ENCODE results near the gene CTAGE15.
"Not testable (repeated sequence)": the region's sequence is repeated elsewhere in the genome, so short reads cannot be mapped to it uniquely, and the experiment has no call there.

Gene CTAGE15
- 0 to 0.42 (median 0) reads per million in 9 experiments for total RNA-seq

- H3K4me3 Mint-ChIP-seq; ATAC-seq (replicated peaks); H3K9me3 Mint-ChIP-seq; DNase-seq; H3K27ac Mint-ChIP-seq; H3K36me3 Mint-ChIP-seq (ENCODE audit: insufficient read depth); H3K4me1 Mint-ChIP-seq (ENCODE audit: low read depth in 2 of 2); H3K27me3 Mint-ChIP-seq: not testable (repeated sequence)
Observed at GRCh38 chr7:143571501-143571900, at the start of gene CTAGE15. CTAGE15 (plus strand) TSS chr7:143571801; CDS start chr7:143571818, 17 bp downstream.

DNA sequence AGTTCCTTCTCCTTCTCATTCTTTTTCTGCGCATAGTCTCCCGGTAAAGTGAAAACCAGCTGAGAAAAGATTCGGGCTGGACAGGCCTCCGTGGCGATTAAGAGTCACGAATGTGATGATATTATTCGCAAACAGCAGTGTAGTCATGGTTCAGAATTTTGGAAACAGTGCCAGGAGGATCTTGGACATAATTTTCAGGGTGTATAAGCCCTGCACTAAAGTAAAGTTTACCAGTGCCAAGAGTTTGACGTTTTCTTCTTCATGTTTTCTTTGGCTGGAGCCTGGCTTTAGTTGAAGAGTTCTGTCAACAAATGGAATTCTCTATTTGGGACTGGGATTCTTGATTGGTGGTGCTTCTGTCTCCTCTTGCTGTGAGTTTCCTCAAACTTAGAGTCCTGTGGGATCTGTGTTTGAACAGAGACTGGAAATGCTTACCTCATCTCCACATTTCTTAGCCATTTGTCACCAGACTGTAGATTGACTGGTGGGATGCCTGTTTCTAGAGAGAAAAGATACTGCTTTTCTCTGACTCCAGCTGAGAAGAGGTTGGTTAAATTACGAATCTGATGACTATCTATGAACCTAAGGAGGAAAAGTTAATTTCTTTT lies 49.2 kb upstream of the CTAGE15 start:
- DNase-seq; ATAC-seq (replicated peaks); H3K27ac Mint-ChIP-seq; H3K9me3 Mint-ChIP-seq; H3K4me1 Mint-ChIP-seq (ENCODE audit: low read depth in 2 of 2); H3K4me3 Mint-ChIP-seq; H3K36me3 Mint-ChIP-seq (ENCODE audit: insufficient read depth): not testable (repeated sequence)
- peaks cover 32 to 36% of the 10 kb centered on the region in 2 donors for H3K27me3 Mint-ChIP-seq

DNA sequence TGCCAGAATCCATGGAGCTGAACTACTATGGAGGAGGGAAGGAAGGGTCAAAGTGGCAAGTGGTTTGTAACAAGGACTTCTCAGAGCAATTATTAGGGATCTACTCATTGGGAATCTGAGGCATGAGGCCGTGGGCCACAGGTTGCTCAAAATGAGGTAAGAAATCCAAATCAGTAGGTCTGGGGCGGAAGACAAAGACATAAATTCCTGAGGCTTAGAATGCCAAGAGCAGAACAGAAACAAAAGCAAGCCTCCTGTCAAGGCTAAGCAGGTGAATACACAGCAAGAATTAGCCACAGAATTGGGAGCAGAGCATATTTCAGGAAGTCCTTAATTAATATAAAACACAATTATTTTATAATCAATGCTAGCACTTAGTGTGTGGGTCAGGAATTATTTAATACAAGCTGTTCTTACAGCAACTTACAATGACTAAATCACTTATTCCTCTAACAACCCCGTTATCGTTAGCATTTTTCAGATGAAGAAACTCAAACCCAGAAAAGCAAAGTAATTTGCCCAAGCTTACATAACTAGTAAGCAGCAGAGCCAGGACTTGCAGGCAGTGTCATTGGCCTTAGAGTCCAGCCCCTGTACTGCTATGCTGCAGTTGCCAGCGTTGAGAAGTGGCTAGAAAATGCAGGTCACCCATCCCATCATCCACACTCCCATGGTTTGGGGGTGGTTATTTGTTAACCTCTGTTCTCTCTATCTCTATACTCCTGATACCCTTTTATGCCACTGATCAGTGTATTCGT lies 40.3 kb upstream of the CTAGE15 start:
- ATAC-seq (replicated peaks); H3K9me3 Mint-ChIP-seq; H3K27me3 Mint-ChIP-seq; H3K4me1 Mint-ChIP-seq (ENCODE audit: low read depth in 2 of 2); DNase-seq; H3K27ac Mint-ChIP-seq; H3K36me3 Mint-ChIP-seq (ENCODE audit: insufficient read depth); H3K4me3 Mint-ChIP-seq: not testable (repeated sequence)

- not testable (repeated sequence) for H3K27ac Mint-ChIP-seq; H3K4me1 Mint-ChIP-seq (ENCODE audit: low read depth in 2 of 2); H3K4me3 Mint-ChIP-seq; H3K27me3 Mint-ChIP-seq; DNase-seq; ATAC-seq (replicated peaks); H3K36me3 Mint-ChIP-seq (ENCODE audit: insufficient read depth); H3K9me3 Mint-ChIP-seq
Observed at GRCh38 chr7:143531932-143532331, 39.7 kb upstream of the CTAGE15 start.

DNA sequence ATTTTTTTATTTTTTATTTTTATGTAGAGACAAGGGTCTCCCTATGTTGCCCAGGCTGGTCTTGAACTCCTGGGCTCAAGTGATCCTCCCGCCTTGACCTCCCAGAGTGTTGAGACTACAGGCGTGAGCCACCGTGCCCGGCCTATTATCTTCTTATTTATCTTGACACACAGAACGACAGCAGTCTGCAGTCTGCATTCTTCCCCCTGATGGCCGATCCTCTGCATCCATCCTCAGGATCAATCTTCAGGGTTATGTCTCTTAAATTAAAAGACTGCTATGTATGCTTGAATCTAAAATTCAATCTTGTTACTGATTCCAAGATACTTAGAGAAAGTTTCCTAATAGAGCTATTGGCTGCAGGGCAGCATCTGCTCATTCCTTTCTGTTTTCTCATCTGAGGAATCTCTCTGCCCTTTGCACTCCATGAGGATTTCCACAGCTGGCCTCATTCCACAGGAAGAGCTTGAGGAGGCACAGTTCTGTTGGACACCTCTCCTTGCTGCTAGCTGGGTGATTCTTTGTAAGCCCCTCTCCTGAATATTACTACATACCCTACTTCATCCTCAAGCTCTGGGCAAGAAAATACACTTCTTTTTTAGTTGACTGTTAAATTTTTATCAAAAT lies 38.3 kb upstream of the CTAGE15 start:
- not testable (repeated sequence) for H3K27ac Mint-ChIP-seq; H3K4me3 Mint-ChIP-seq; ATAC-seq (replicated peaks); H3K9me3 Mint-ChIP-seq; H3K27me3 Mint-ChIP-seq; DNase-seq; H3K4me1 Mint-ChIP-seq (ENCODE audit: low read depth in 2 of 2); H3K36me3 Mint-ChIP-seq (ENCODE audit: insufficient read depth)

GRCh38 chr7:143536443-143536842 lies 35.2 kb upstream of the CTAGE15 start:
- not testable (repeated sequence) for ATAC-seq (replicated peaks); H3K4me1 Mint-ChIP-seq (ENCODE audit: low read depth in 2 of 2); H3K27ac Mint-ChIP-seq; DNase-seq; H3K4me3 Mint-ChIP-seq; H3K9me3 Mint-ChIP-seq; H3K36me3 Mint-ChIP-seq (ENCODE audit: insufficient read depth)
- peaks cover 5 to 12% of the 10 kb centered on the region in 2 donors for H3K27me3 Mint-ChIP-seq

DNA sequence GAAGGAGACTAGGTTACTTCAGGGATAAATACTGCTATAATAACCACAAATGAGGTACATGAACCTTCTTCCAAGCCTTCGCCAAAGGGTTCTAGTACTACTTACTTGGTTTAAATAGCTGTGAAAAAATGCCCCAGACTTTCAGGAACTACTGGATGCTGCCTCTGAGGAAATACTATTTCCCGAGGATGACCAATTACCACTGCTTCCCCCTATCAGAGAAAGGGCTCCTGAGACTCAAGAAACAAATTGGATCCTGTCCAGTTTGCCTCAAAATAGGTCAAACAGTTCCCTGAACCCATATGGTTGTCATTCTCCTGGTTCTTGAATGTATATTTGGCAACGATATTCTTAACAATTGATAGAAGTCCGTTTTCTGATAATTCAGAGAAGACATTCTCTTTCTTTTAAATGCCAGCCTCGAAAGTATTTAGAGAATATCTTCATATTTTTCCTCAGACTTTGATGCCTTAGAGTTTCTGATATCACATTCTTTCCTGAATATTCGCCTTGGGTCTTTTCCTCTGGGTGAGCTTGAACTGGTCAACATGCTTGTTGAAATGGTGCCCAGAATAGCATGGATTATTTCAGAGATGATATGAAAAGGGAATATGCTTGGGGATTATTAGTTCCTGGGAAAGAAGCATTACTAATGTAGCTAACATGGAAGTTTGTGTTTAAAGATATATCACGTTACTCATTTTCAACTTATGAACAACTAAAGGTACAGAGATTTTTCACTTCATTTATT lies 28.1 kb upstream of the CTAGE15 start:
- H3K36me3 Mint-ChIP-seq (ENCODE audit: insufficient read depth); ATAC-seq (replicated peaks); DNase-seq; H3K27ac Mint-ChIP-seq; H3K4me1 Mint-ChIP-seq (ENCODE audit: low read depth in 2 of 2); H3K4me3 Mint-ChIP-seq; H3K9me3 Mint-ChIP-seq: not testable (repeated sequence)
- peaks cover 5 to 12% of the 10 kb centered on the region in 2 donors for H3K27me3 Mint-ChIP-seq

GRCh38 chr7:143555968-143556367 lies 15.6 kb upstream of the CTAGE15 start:
- H3K4me3 Mint-ChIP-seq; H3K27ac Mint-ChIP-seq; H3K4me1 Mint-ChIP-seq (ENCODE audit: low read depth in 2 of 2); H3K27me3 Mint-ChIP-seq; H3K36me3 Mint-ChIP-seq (ENCODE audit: insufficient read depth); DNase-seq; ATAC-seq (replicated peaks); H3K9me3 Mint-ChIP-seq: not testable (repeated sequence)

- H3K27me3 Mint-ChIP-seq; H3K9me3 Mint-ChIP-seq; H3K27ac Mint-ChIP-seq; H3K4me1 Mint-ChIP-seq (ENCODE audit: low read depth in 2 of 2); H3K36me3 Mint-ChIP-seq (ENCODE audit: insufficient read depth); DNase-seq; ATAC-seq (replicated peaks); H3K4me3 Mint-ChIP-seq: not testable (repeated sequence)
Observed at GRCh38 chr7:143563306-143563705, 8.3 kb upstream of the CTAGE15 start.

DNA sequence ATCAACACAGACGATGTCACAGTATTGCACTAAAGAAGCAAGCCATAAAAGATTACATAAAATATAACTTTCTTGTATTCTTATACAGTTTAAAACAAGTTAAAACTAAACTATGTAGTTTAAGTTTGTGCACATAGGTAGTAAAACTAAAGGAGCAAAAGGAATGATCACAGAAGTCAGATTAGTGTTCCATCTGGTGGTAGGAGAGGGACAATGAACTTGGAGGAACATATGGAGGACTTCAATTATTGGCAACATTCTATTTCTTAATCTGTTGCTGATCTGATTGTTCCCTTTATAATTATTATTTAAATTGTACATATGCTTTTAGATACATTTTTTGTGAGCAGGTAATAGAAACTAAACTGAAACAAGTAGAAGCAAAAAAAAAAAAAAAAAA lies 5.6 kb upstream of the CTAGE15 start:
- H3K4me3 Mint-ChIP-seq; H3K9me3 Mint-ChIP-seq; ATAC-seq (replicated peaks); H3K27me3 Mint-ChIP-seq; H3K4me1 Mint-ChIP-seq (ENCODE audit: low read depth in 2 of 2); DNase-seq; H3K36me3 Mint-ChIP-seq (ENCODE audit: insufficient read depth); H3K27ac Mint-ChIP-seq: not testable (repeated sequence)

DNA sequence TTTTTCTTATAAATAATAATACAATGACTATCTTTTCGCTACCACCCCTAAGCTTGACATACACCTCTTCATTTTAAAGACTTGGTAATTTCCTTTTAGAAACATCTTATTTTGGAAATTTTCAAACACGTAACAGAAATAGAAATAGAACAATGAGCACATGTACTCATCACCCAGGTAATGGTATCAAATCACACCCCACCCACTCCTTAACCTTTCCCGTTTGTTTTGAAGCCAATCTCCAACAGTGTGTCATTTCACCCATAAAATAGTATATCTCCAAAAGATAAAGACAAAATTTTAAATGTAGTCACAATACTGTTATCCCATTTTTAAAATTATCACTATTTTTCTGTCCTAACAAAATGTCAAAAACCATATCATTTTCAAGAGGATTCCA lies 16.6 kb downstream of the CTAGE15 start:
- not testable (repeated sequence) for H3K4me3 Mint-ChIP-seq; ATAC-seq (replicated peaks)

DNA sequence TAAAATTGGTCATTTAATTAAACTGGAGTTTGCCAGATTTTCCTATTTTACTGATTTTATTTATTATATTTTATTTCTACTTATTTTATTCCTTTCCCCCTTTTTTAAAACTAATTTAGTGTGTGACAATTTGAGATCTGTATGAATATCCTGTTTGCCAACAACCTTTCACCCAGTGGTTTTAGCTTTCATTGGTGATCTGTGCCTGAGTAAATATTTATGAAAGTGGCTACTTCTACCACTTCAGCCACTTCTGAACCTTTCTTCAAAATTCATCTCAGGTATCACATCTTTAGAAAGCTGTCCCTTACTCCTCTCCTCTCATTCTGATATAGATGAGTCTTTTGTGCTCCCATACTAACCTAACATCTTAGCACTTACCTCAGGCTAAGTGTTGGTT lies 18.3 kb downstream of the CTAGE15 start:
- H3K27ac Mint-ChIP-seq; H3K36me3 Mint-ChIP-seq (ENCODE audit: insufficient read depth); DNase-seq; H3K9me3 Mint-ChIP-seq; ATAC-seq (replicated peaks); H3K4me1 Mint-ChIP-seq (ENCODE audit: low read depth in 2 of 2); H3K27me3 Mint-ChIP-seq; H3K4me3 Mint-ChIP-seq: not testable (repeated sequence)

More for the DNA sequence above, 16.6 kb downstream of the CTAGE15 start:
- not testable (repeated sequence) for H3K27ac Mint-ChIP-seq; H3K9me3 Mint-ChIP-seq; H3K36me3 Mint-ChIP-seq (ENCODE audit: insufficient read depth); H3K27me3 Mint-ChIP-seq; H3K4me1 Mint-ChIP-seq (ENCODE audit: low read depth in 2 of 2); DNase-seq

GRCh38 chr7:143598086-143598485 lies 26.5 kb downstream of the CTAGE15 start:
- H3K4me3 Mint-ChIP-seq; ATAC-seq (replicated peaks); H3K4me1 Mint-ChIP-seq (ENCODE audit: low read depth in 2 of 2); DNase-seq; H3K36me3 Mint-ChIP-seq (ENCODE audit: insufficient read depth); H3K9me3 Mint-ChIP-seq; H3K27ac Mint-ChIP-seq; H3K27me3 Mint-ChIP-seq: not testable (repeated sequence)

Measured in effector memory CD8-positive, alpha-beta T cell (primary cell).